GM23338 (cell line): ENCODE results near the gene TMEM178A. TPM values are rescaled to one million over a fixed set of nuclear protein-coding genes. Genes with fewer than 3 reads are reported as not detected.

Source experiments
- ATAC-seq: fragments of 200-7000 bp; cut with Tn5 transposase; 3 replicates; pipeline ENCODE4 v1.9.1; 2020
- DNase-seq: peaks from one replicate; pipeline ENCODE4 v3.0.0-alpha.2; 2015; ENCODE audit warnings: low spot score
- H2AFZ ChIP-seq: fragments of 200-600 bp; sonication (generic); 2 replicates; pipeline ENCODE4 v1.8.0; 2016; ENCODE audit warnings: antibody characterized with exemption, mild to moderate bottlenecking, moderate library complexity
- H3F3A ChIP-seq: fragments of 200-600 bp; sonication (generic); replicated peaks from 2 replicates; pipeline ENCODE4 v1.8.0; 2017; ENCODE audit warnings: antibody characterized with exemption, mixed run types, low read depth
- H3K27ac ChIP-seq: fragments of 200-600 bp; sonication (generic); 2 replicates; pipeline ENCODE4 v1.6.1; 2016; ENCODE audit warnings: low read depth
- H3K27me3 ChIP-seq: fragments of 200-600 bp; sonication (generic); 2 replicates; pipeline ENCODE4 v1.8.0; 2016; ENCODE audit warnings: mild to moderate bottlenecking, mixed run types, moderate library complexity; ENCODE audit not compliant: insufficient read depth
- H3K36me3 ChIP-seq: fragments of 200-600 bp; sonication (generic); 2 replicates; pipeline ENCODE4 v1.8.0; 2016; ENCODE audit warnings: mild to moderate bottlenecking; ENCODE audit not compliant: insufficient read depth
- H3K4me1 ChIP-seq: fragments of 200-600 bp; sonication (generic); 2 replicates; pipeline ENCODE4 v1.8.0; 2016; ENCODE audit warnings: mild to moderate bottlenecking, moderate library complexity; ENCODE audit not compliant: insufficient read depth
- H3K4me2 ChIP-seq: fragments of 200-600 bp; sonication (generic); 2 replicates; pipeline ENCODE4 v1.7.1; 2017; ENCODE audit warnings: mixed run types
- H3K4me3 ChIP-seq: fragments of 200-600 bp; sonication (generic); 2 replicates; pipeline ENCODE4 v1.6.1; 2016; ENCODE audit warnings: mixed run types
- H3K79me2 ChIP-seq: fragments of 200-600 bp; sonication (generic); replicated peaks from 2 replicates; pipeline ENCODE4 v1.8.0; 2017; ENCODE audit warnings: mild to moderate bottlenecking; ENCODE audit not compliant: insufficient read depth
- H3K9me2 ChIP-seq: fragments of 200-600 bp; sonication (generic); 2 replicates; pipeline ENCODE4 v1.8.0; 2017; ENCODE audit not compliant: insufficient read depth
- H4K20me1 ChIP-seq: fragments of 200-600 bp; sonication (generic); replicated peaks from 2 replicates; pipeline ENCODE4 v1.8.0; 2017; ENCODE audit warnings: mild to moderate bottlenecking; ENCODE audit not compliant: insufficient read depth
- H3K27ac Mint-ChIP-seq: 2 replicates; pipeline ENCODE4 v1.8.0; 2020; ENCODE audit warnings: inconsistent platforms, mild to moderate bottlenecking, moderate library complexity, mixed read lengths
- H3K27me3 Mint-ChIP-seq: 3 replicates; pipeline ENCODE4 v1.8.0; 2022; ENCODE audit warnings: low read depth, mild to moderate bottlenecking, moderate library complexity, mixed read lengths, inconsistent platforms; ENCODE audit not compliant: insufficient read depth, poor library complexity
- H3K36me3 Mint-ChIP-seq: 3 replicates; pipeline ENCODE4 v1.8.0; 2021; ENCODE audit warnings: low read depth, mild to moderate bottlenecking, inconsistent platforms, moderate library complexity, mixed read lengths
- H3K4me1 Mint-ChIP-seq: 3 replicates; pipeline ENCODE4 v1.8.0; 2020; ENCODE audit warnings: mild to moderate bottlenecking, inconsistent platforms, mixed read lengths
- H3K4me3 Mint-ChIP-seq: 3 replicates; pipeline ENCODE4 v1.8.0; 2021; ENCODE audit warnings: moderate library complexity, mild to moderate bottlenecking, inconsistent platforms, mixed read lengths
- H3K9me3 Mint-ChIP-seq: 3 replicates; pipeline ENCODE4 v1.8.0; 2020; ENCODE audit warnings: moderate library complexity, mild to moderate bottlenecking, inconsistent platforms, mixed read lengths
- EZH2 ChIP-seq: fragments of 200-600 bp; sonication (generic); IDR thresholded peaks from one replicate; pipeline ENCODE4 v1.8.0; 2017; ENCODE audit warnings: antibody characterized with exemption, mild to moderate bottlenecking, low read depth; ENCODE audit not compliant: unreplicated experiment
- EZH2phosphoT487 ChIP-seq: fragments of 200-600 bp; sonication (generic); IDR thresholded peaks from one replicate; pipeline ENCODE4 v1.8.1; 2018; ENCODE audit warnings: antibody characterized with exemption; ENCODE audit not compliant: unreplicated experiment
- NANOG ChIP-seq: IDR thresholded peaks from 2 replicates; pipeline ENCODE4 v1.6.1; 2016; ENCODE audit warnings: antibody characterized with exemption, borderline replicate concordance
- POLR2AphosphoS5 ChIP-seq: IDR thresholded peaks from 2 replicates; pipeline ENCODE4 v1.6.1; 2016; ENCODE audit warnings: antibody characterized with exemption, low read depth
- ZNF114 ChIP-seq: fragments of 250-450 bp; sonication (Bioruptor Pico); IDR thresholded peaks from 2 replicates; pipeline ENCODE4 v1.5.0; 2020; ENCODE audit warnings: mild to moderate bottlenecking, moderate library complexity
- polyA plus RNA-seq: library from polyadenylated mRNA; unstranded; fragments of >200 nt; fragmentation: Nextera tagmentation; extraction: Ambion mirVana; gene quantifications from 2 replicates; pipeline ENCODE4 v1.2.1, GENCODE V29; 2016
- total RNA-seq: library from RNA; depleted of rRNA; stranded (reverse); fragments of >200 nt; shearing (Covaris generic); gene quantifications from 2 replicates; pipeline ENCODE4 v1.2.3, GENCODE V29; 2014
- TF ChIP-seq, protein P1 (sequence below): IDR thresholded peaks from one replicate; pipeline ENCODE4 v1.6.1; 2018; ENCODE audit warnings: antibody characterized with exemption; ENCODE audit not compliant: unreplicated experiment
- TF ChIP-seq, protein P2 (sequence below): fragments of 250-450 bp; sonication (Bioruptor Pico); IDR thresholded peaks from 2 replicates; pipeline ENCODE4 v1.5.0; 2020; ENCODE audit warnings: mild to moderate bottlenecking, moderate library complexity

TMEM178A gene
- total and polyA plus RNA-seq, 2 experiments from 2014 or later, result 10.3 to 12.3 TPM

DNA sequence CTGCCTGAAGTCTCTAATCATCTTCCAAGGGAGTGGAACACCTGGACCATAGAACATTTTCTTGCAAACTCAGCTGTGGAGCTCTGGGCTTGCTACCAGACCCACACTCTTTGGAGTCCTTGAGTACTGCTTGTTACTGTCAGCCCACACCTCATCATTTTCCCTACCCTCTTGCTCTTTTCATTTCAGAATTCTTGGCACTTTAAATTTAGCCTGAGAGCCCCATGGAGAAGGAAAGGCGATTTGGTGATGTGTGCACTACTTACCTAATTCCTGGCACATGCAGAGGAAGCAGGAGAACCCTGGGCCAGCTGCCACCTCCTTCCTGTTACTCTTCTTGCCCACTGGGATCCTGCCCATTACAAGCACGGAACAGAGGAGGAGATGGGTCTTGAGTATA is 31.7 kb downstream of the TMEM178A start (continued):
- TF ChIP-seq, protein P1, sequence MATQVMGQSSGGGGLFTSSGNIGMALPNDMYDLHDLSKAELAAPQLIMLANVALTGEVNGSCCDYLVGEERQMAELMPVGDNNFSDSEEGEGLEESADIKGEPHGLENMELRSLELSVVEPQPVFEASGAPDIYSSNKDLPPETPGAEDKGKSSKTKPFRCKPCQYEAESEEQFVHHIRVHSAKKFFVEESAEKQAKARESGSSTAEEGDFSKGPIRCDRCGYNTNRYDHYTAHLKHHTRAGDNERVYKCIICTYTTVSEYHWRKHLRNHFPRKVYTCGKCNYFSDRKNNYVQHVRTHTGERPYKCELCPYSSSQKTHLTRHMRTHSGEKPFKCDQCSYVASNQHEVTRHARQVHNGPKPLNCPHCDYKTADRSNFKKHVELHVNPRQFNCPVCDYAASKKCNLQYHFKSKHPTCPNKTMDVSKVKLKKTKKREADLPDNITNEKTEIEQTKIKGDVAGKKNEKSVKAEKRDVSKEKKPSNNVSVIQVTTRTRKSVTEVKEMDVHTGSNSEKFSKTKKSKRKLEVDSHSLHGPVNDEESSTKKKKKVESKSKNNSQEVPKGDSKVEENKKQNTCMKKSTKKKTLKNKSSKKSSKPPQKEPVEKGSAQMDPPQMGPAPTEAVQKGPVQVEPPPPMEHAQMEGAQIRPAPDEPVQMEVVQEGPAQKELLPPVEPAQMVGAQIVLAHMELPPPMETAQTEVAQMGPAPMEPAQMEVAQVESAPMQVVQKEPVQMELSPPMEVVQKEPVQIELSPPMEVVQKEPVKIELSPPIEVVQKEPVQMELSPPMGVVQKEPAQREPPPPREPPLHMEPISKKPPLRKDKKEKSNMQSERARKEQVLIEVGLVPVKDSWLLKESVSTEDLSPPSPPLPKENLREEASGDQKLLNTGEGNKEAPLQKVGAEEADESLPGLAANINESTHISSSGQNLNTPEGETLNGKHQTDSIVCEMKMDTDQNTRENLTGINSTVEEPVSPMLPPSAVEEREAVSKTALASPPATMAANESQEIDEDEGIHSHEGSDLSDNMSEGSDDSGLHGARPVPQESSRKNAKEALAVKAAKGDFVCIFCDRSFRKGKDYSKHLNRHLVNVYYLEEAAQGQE, result no peak
- no peak for TF ChIP-seq ZNF114
- no peak for TF ChIP-seq NANOG
- TF ChIP-seq, protein P2, sequence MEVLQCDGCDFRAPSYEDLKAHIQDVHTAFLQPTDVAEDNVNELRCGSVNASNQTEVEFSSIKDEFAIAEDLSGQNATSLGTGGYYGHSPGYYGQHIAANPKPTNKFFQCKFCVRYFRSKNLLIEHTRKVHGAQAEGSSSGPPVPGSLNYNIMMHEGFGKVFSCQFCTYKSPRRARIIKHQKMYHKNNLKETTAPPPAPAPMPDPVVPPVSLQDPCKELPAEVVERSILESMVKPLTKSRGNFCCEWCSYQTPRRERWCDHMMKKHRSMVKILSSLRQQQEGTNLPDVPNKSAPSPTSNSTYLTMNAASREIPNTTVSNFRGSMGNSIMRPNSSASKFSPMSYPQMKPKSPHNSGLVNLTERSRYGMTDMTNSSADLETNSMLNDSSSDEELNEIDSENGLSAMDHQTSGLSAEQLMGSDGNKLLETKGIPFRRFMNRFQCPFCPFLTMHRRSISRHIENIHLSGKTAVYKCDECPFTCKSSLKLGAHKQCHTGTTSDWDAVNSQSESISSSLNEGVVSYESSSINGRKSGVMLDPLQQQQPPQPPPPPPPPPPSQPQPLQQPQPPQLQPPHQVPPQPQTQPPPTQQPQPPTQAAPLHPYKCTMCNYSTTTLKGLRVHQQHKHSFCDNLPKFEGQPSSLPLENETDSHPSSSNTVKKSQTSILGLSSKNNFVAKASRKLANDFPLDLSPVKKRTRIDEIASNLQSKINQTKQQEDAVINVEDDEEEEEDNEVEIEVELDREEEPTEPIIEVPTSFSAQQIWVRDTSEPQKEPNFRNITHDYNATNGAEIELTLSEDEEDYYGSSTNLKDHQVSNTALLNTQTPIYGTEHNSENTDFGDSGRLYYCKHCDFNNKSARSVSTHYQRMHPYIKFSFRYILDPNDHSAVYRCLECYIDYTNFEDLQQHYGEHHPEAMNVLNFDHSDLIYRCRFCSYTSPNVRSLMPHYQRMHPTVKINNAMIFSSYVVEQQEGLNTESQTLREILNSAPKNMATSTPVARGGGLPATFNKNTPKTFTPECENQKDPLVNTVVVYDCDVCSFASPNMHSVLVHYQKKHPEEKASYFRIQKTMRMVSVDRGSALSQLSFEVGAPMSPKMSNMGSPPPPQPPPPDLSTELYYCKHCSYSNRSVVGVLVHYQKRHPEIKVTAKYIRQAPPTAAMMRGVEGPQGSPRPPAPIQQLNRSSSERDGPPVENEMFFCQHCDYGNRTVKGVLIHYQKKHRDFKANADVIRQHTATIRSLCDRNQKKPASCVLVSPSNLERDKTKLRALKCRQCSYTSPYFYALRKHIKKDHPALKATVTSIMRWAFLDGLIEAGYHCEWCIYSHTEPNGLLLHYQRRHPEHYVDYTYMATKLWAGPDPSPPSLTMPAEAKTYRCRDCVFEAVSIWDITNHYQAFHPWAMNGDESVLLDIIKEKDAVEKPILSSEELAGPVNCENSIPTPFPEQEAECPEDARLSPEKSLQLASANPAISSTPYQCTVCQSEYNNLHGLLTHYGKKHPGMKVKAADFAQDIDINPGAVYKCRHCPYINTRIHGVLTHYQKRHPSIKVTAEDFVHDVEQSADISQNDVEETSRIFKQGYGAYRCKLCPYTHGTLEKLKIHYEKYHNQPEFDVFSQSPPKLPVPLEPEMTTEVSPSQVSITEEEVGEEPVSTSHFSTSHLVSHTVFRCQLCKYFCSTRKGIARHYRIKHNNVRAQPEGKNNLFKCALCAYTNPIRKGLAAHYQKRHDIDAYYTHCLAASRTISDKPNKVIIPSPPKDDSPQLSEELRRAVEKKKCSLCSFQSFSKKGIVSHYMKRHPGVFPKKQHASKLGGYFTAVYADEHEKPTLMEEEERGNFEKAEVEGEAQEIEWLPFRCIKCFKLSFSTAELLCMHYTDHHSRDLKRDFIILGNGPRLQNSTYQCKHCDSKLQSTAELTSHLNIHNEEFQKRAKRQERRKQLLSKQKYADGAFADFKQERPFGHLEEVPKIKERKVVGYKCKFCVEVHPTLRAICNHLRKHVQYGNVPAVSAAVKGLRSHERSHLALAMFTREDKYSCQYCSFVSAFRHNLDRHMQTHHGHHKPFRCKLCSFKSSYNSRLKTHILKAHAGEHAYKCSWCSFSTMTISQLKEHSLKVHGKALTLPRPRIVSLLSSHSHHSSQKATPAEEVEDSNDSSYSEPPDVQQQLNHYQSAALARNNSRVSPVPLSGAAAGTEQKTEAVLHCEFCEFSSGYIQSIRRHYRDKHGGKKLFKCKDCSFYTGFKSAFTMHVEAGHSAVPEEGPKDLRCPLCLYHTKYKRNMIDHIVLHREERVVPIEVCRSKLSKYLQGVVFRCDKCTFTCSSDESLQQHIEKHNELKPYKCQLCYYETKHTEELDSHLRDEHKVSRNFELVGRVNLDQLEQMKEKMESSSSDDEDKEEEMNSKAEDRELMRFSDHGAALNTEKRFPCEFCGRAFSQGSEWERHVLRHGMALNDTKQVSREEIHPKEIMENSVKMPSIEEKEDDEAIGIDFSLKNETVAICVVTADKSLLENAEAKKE (CRISPR knock-in tag), result no peak

DNA sequence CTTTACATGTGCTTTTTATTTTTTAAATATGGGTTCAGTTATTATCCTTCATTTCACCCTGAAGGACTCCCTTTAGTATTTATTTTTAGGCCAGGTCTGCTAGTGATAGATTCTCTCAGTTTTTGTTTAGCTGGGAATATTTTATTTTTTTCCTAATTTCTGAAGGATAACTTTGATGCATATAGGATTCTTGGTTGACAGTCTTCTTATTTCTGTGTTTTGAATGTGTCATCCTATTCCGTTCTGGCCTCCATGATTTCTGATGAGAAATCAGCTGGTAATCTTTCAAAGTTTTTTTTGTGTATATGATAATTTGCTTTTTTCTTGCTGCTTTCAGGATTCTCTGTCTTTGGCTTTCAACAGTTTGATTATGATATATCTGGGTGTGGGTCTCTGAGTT is 35.4 kb downstream of the TMEM178A start:
- Histone ChIP-seq H4K20me1 (no peaks in the 10 kb centered on the region), H3K36me3 (peaks cover 6% of the 10 kb centered on the region; the same call in 1 of the 2 replicates), H3K9me2 (no peaks in the 10 kb centered on the region), H2AFZ (no peak overlapping the region), H3K27me3 (no peaks in the 10 kb centered on the region), H3K4me3 (no peak overlapping the region), H3K4me1 (no peaks in the 10 kb centered on the region), H3F3A (no peaks in the 10 kb centered on the region), H3K4me2 (no peak overlapping the region), H3K27ac (no peak overlapping the region), H3K79me2 (0 out of 2 replicates have a peak, but pooled peaks cover 5% of the 10 kb centered on the region)
- Mint-ChIP-seq H3K4me1 (no peaks in the 10 kb centered on the region; the same call in 2 of the 3 replicates), H3K36me3 (peaks cover 21% of the 10 kb centered on the region; the same call in 2 of the 3 replicates), H3K27ac (no peak overlapping the region), H3K4me3 (no peak overlapping the region), H3K9me3 (peaks cover 19% of the 10 kb centered on the region), H3K27me3 (no peaks in the 10 kb centered on the region)
- DNase-seq (no peak), ATAC-seq (no peak)
- TF ChIP-seq EZH2phosphoT487 (no peak), POLR2AphosphoS5 (no peak), ZNF114 (no peak), EZH2 (no peak)
